KBM-7 (cell line): ENCODE results near the gene MED16.

Experiments used
- DNase-seq: peaks from one replicate; pipeline ENCODE4 v3.0.0-alpha.2; 2015
- in situ Hi-C: fragments of 300-500 bp; cut with MboI; formaldehyde crosslinking; loops from 2 replicates; pipeline ENCODE4 v1.14.3; 2020; ENCODE audit warnings: low sequenced_read_pairs, low pct_unique_long_range_greater_than_20kb, mixed read lengths

Gene MED16

GRCh38 chr19:928471-929202 is 35.6 kb upstream of the MED16 start:
- in situ Hi-C loops: no loop called here
- no peak for DNase-seq

DNA sequence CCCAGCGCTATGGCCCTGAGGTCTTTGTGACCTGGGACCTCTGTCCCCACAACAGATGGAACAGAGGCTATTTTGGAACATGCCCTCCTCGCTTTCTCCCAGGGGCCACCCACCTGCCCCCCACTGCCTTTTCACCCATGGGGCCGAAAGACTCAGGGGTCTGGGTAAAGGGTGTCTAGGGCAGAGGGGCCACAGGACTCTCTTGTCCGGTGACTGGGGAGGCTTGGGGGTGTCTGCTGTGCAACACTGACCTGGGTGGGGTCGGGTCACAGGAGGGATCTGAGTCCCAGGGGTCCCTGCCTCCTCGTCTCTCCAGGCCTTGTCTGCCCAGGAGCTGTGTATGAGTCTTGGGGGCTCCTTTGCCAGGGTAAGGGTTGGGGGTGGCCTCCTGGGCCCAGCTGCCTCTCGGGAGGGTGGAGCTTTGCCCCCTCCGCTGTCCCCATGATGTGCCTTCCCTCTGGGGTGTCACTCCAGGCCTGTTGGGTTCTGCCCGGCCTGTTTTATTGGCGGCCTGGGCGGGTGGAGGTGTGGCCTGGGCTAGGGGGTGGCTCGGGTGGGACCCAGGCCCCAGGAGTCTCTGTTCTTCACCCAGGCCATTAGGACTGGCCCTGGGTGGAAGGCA is 34.9 kb upstream of the MED16 start:
- no peak for DNase-seq
- in situ Hi-C loops: no loop called here

DNA sequence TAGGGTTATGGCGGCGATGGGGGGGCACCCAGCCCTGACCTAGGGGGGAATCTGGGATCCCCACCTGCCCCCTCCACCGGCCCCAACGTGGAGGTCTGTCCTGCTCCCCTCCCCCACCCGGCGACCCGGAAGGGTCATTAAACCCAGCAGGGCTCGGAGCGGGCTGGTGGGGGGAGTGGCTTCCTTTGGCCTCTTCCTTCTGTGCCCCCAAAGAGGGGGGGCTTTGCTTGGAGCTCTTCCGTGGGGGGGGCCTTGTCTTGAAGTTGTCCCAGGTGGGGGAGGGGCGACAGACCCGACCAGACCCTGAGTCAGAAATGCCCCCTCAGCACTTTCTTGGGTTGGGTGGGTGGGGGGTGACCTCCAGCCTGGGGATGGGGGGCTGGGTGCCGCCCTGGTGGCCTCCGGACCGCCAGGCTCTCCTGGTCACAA is 34.4 kb upstream of the MED16 start:
- in situ Hi-C loops: no loop called here
- no peak for DNase-seq

- DNase-seq: peak; percentile 70
These were observed 33.8 kb upstream of the MED16 start for GRCh38 chr19:926589-927350.

DNA sequence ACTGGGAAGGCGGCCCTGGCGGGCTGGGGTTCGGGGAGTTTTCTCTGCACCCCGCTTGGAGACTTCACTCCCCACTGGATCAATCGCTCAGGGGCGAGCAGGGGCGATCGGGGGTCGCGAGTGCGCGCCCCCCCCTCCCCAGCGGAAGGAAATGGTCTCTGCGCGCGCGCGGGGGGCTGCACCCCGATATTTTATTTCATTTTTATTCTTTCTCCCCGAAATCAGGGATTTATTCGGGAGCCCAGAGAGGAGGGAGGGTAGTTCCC is 33.3 kb upstream of the MED16 start:
- in situ Hi-C loops: no loop called here

More at GRCh38 chr19:926589-927350, 33.8 kb upstream of the MED16 start:
- in situ Hi-C loops: no loop called here

GRCh38 chr19:925526-926322 is 32.7 kb upstream of the MED16 start, which contains the start of gene ARID3A:
TSS of gene ARID3A (plus strand) at chr19:926035. CDS start at chr19:929529, 3,494 bp downstream.
- peak; percentile 89 for DNase-seq
- in situ Hi-C loops: no loop called here

More for the DNA sequence above, 33.3 kb upstream of the MED16 start:
- no peak for DNase-seq

DNA sequence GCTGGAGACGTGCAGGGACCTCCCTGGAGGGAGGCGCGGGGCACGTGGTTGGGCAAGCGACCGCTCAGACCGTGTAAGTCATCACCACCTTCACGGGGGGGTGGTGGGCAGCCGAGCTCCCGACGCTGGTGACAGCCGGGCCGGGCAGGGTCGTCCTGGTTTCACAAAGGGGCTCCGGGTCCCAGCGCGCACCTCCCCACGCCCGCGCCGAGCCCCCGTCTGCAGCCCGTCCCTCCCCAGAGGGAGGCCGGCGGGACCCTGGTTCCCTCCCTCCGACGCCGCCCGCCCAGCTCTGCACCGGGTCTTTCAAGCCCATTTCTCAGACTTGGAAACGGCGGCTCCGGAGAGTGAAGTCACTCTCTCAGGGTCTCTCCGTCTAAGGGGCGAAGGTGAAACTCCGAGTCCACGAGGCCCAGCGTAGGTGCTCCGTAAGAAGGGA is 32.1 kb upstream of the MED16 start:
- in situ Hi-C loops: no loop called here
- DNase-seq: no peak

DNA sequence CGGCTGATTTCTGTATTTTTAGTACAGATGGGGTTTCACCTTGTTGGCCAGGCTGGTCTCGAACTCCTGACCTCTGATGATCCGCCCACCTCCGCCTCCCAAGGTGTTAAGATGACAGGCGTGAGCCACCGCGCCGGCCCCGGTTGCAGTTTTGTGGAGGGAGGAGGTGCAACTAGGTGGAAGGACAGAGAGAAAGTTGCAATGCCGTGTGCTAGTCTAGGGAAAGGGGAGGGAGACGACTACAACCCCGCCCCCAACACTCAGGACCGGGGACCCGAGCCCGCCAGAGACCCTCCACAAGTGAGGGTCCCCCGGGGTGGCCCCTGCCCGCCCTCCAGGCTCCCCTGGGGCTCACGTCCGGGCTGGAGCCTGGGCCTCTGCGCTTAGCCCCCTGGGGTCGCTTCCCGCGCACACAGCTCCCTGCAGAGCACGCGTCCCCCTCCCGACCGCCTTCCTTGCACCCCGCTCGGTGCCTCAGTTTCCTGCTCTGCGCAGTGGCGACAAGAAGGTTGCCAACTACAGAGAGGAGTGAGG is 31.6 kb upstream of the MED16 start:
- DNase-seq: peak; percentile 61
- in situ Hi-C loops: no loop called here

DNA sequence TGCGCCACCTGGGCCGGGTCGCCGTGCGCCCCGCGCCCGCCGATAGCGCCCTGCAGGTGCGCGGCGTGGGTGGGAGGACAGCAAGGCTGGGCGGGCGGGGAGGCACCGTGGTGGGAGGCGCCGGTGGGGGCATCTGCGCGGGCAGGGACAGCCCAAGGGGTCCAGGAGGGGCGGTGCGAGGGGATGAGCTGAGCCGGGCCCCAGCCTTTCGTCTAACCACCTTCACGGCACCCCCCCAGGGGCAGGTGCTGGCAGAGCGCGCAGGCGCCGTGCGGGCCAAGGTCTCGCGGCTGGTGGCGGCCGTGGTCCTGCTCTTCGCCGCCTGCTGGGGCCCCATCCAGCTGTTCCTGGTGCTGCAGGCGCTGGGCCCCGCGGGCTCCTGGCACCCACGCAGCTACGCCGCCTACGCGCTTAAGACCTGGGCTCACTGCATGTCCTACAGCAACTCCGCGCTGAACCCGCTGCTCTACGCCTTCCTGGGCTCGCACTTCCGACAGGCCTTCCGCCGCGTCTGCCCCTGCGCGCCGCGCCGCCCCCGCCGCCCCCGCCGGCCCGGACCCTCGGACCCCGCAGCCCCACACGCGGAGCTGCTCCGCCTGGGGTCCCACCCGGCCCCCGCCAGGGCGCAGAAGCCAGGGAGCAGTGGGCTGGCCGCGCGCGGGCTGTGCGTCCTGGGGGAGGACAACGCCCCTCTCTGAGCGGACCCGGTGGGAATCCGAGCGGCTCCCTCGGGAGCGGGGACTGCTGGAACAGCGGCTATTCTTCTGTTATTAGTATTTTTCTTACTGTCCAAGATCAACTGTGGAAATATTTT is 27.3 kb upstream of the MED16 start:
- in situ Hi-C loops: no loop called here
- no peak for DNase-seq

DNA sequence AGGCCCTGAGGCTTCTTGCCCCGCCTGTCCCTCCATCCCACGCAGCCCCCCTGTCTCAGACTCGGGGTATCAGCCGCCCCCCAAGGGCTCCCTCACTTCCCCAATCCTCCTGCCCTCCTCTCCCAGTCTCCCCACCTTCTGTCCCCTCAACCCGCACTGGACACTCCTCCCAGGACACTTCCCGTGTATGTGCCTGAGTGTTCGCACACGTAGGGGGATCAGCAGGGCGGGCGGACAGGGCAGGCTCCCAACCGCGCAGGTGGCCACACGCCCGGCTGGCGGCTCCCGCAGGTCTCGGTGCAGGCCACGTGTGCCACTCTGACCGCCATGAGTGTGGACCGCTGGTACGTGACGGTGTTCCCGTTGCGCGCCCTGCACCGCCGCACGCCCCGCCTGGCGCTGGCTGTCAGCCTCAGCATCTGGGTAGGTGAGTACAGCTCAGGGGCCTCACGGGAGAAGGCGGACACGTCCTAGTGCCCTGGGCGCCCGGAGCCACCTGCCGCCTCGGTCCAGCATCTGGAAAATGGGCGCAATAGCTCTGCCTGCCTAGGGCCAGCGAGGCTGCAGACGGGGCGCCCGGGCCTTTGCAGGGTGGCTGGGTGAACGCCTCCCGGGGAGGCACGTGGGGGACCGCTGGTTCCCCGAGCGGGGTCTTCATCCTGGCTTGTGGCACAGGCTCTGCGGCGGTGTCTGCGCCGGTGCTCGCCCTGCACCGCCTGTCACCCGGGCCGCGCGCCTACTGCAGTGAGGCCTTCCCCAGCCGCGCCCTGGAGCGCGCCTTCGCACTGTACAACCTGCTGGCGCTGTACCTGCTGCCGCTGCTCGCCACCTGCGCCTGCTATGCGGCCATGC is 26.4 kb upstream of the MED16 start:
- in situ Hi-C loops: no loop called here
- DNase-seq: no peak

DNA sequence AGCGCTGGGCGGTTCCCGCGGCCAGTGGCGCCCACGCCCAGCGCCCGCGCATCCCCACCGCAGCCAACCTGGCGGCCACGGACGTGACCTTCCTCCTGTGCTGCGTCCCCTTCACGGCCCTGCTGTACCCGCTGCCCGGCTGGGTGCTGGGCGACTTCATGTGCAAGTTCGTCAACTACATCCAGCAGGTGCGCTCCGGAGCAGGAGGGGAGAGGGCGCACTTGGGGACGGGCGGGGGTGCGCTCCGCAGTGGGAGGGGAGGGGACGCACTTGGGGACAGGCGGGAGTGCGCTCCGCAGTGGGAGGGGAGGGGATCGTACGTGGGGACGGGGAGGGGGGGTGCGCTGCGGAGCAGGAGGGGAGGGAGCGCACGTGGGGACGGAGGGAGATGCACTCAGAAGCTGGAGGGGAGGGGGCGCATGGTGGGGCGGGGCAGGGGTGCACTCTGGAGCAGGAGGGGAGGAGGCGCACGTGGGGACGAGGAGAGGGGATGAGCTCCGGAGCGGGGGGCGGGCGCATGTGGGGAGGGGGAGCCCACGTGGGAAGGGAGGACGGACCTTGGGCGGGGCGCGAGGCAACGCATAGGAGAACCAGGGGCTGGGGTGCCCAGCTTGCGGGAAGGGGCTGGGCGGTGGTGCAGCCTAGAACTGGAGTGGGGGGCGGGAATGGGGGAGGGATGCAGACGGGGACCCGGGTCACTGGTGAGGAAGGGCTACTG is 25.7 kb upstream of the MED16 start:
- no peak for DNase-seq
- in situ Hi-C loops: no loop called here

DNA sequence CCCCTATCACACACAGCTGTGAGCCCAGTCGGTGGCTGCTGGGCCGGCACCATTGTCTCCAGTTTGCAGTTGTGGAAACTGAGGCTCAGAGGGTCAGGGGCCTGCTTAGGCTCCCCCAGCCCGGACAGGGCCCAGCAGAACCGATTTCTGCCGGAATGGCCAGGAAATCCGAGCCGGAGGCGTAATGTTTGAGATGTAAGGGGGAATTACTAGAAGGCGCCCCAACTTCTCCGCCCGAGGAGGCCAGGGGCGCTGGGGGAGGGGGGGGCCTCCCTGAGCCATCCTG is 25.1 kb upstream of the MED16 start:
- in situ Hi-C loops: no loop called here
- DNase-seq: no peak

GRCh38 chr19:917323-918151 is 24.6 kb upstream of the MED16 start, which contains the start of gene KISS1R:
TSS of gene KISS1R (plus strand) at chr19:917333. CDS start at chr19:917503, 170 bp downstream.
- DNase-seq: peak; percentile 82
- in situ Hi-C loops: no loop called here

DNA sequence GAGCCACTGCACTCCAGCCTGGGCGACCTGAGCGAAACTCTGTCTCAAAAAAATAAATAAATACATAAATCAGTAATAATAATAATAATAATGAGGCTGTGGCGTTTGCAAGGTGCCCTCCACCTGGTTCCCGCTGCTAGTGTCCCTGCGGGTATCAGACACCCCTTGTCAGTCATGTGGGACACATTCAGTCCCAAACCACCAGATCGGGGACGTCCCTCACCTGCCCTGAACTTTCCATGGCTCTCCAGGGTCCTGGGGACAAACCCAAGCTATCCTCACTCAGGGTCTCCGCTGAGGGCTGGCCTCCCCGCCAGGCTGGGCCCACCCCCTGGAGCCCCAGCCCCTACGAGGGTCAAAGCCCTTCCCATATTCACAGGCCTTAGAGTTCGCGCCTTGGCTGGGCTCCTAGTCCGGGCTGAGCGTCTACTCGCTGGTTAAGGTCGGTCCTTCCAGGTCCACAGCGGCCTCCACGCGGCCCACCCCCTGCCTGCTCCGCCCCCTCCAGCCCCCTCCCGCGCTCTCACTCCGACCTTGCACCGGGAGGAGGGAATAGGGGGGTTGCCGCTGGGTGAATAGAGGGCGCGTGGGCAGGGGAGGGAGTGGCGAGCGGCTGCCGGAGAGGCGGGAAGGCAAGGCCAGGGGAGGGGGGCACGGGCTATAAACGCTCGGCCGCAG is 23.8 kb upstream of the MED16 start:
- in situ Hi-C loops: no loop called here
- peak; percentile 39 for DNase-seq

- no peak for DNase-seq
- in situ Hi-C loops: no loop called here
These were observed 20.2 kb upstream of the MED16 start, which contains the start of gene R3HDM4 for GRCh38 chr19:913080-913748. TSS of gene R3HDM4 (minus strand) at chr19:913219. CDS start at chr19:913157, 62 bp downstream.
